ENCODE measurements around the gene PRR5. TPM values are rescaled to one million over a fixed set of nuclear protein-coding genes. Genes with fewer than 3 reads are reported as not detected.

Gene PRR5
- total and polyA plus RNA-seq, 2 of the 13 experiments (the other 11 are each of a cell fraction or from before 2014, with no cell fraction given) = 11.6 to 27.5 TPM

- TF ChIP-seq JUN (CRISPR knock-in tag; IDR thresholded peaks at IDR 0.05) = 0 out of 2 replicates have a peak, but pooled peaks have one; percentile 39
- peak; percentile 77 for TF ChIP-seq JUND (CRISPR knock-in tag; IDR thresholded peaks at IDR 0.05)
- TF ChIP-seq HNF4A (CRISPR knock-in tag; IDR thresholded peaks at IDR 0.05) = peak; percentile 37; the same call in 1 of the 2 replicates
- TF ChIP-seq, protein P1, sequence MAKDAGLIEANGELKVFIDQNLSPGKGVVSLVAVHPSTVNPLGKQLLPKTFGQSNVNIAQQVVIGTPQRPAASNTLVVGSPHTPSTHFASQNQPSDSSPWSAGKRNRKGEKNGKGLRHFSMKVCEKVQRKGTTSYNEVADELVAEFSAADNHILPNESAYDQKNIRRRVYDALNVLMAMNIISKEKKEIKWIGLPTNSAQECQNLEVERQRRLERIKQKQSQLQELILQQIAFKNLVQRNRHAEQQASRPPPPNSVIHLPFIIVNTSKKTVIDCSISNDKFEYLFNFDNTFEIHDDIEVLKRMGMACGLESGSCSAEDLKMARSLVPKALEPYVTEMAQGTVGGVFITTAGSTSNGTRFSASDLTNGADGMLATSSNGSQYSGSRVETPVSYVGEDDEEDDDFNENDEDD (CRISPR knock-in tag; IDR thresholded peaks at IDR 0.05; ENCODE audit: borderline replicate concordance) = no peak
- TF ChIP-seq RXRA (CRISPR knock-in tag; IDR thresholded peaks at IDR 0.05) = peak; percentile 14; the same call in 1 of the 2 replicates
- peak; percentile 68; the same call in 1 of the 2 replicates for TF ChIP-seq ZNF263 (CRISPR knock-in tag; IDR thresholded peaks at IDR 0.05)
- peak; percentile 13 for TF ChIP-seq TEAD3 (CRISPR knock-in tag; optimal IDR thresholded peaks at IDR 0.05; ENCODE audit: borderline replicate concordance)
- TF ChIP-seq RXRB (CRISPR knock-in tag; IDR thresholded peaks at IDR 0.05; ENCODE audit: borderline replicate concordance) = peak; percentile 33; the same call in 1 of the 2 replicates
- TF ChIP-seq, protein P2, sequence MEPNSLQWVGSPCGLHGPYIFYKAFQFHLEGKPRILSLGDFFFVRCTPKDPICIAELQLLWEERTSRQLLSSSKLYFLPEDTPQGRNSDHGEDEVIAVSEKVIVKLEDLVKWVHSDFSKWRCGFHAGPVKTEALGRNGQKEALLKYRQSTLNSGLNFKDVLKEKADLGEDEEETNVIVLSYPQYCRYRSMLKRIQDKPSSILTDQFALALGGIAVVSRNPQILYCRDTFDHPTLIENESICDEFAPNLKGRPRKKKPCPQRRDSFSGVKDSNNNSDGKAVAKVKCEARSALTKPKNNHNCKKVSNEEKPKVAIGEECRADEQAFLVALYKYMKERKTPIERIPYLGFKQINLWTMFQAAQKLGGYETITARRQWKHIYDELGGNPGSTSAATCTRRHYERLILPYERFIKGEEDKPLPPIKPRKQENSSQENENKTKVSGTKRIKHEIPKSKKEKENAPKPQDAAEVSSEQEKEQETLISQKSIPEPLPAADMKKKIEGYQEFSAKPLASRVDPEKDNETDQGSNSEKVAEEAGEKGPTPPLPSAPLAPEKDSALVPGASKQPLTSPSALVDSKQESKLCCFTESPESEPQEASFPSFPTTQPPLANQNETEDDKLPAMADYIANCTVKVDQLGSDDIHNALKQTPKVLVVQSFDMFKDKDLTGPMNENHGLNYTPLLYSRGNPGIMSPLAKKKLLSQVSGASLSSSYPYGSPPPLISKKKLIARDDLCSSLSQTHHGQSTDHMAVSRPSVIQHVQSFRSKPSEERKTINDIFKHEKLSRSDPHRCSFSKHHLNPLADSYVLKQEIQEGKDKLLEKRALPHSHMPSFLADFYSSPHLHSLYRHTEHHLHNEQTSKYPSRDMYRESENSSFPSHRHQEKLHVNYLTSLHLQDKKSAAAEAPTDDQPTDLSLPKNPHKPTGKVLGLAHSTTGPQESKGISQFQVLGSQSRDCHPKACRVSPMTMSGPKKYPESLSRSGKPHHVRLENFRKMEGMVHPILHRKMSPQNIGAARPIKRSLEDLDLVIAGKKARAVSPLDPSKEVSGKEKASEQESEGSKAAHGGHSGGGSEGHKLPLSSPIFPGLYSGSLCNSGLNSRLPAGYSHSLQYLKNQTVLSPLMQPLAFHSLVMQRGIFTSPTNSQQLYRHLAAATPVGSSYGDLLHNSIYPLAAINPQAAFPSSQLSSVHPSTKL (CRISPR knock-in tag; IDR thresholded peaks at IDR 0.05) = peak; percentile 61; the same call in 1 of the 2 replicates
- no peak for TF ChIP-seq SAFB2 (CRISPR knock-in tag; IDR thresholded peaks at IDR 0.05; ENCODE audit: borderline replicate concordance, low read depth)
- TF ChIP-seq TFE3 (CRISPR knock-in tag; IDR thresholded peaks at IDR 0.05) = peak; percentile 59; the same call in 1 of the 2 replicates
- TF ChIP-seq NR2F1 (CRISPR knock-in tag; IDR thresholded peaks at IDR 0.05) = peak; percentile 76 to 78; a peak in 3 of 4 replicates
- TF ChIP-seq NR2F6 (IDR thresholded peaks at IDR 0.05) = peak; percentile 67
- TF ChIP-seq NR2F6 (CRISPR knock-in tag; IDR thresholded peaks at IDR 0.05) = peak; percentile 89
- TF ChIP-seq, protein P3, sequence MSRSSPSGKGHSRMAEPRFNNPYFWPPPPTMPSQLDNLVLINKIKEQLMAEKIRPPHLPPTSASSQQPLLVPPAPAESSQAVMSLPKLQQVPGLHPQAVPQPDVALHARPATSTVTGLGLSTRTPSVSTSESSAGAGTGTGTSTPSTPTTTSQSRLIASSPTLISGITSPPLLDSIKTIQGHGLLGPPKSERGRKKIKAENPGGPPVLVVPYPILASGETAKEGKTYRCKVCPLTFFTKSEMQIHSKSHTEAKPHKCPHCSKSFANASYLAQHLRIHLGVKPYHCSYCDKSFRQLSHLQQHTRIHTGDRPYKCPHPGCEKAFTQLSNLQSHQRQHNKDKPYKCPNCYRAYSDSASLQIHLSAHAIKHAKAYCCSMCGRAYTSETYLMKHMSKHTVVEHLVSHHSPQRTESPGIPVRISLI (CRISPR knock-in tag; IDR thresholded peaks at IDR 0.05; ENCODE audit: borderline replicate concordance) = peak; percentile 70; the same call in 1 of the 2 replicates
- TF ChIP-seq ZNF18 (CRISPR knock-in tag; IDR thresholded peaks at IDR 0.05; ENCODE audit: insufficient replicate concordance) = peak; percentile 41
- TF ChIP-seq NR2C2 (CRISPR knock-in tag; IDR thresholded peaks at IDR 0.05; ENCODE audit: borderline replicate concordance) = peak; percentile 54
- peak; percentile 58; the same call in 1 of the 2 replicates for TF ChIP-seq SP5 (CRISPR knock-in tag; IDR thresholded peaks at IDR 0.05; ENCODE audit: borderline replicate concordance, low read depth)
- TF ChIP-seq MTA1 (CRISPR knock-in tag; IDR thresholded peaks at IDR 0.05; ENCODE audit: borderline replicate concordance) = no peak
- TF ChIP-seq ATF3 (CRISPR knock-in tag; IDR thresholded peaks at IDR 0.05) = peak; percentile 68
Measured at GRCh38 chr22:44693145-44693544, 8.9 kb upstream of the PRR5 start (continued).
